ENCODE data around the gene DZIP3. TPM values are rescaled to one million over a fixed set of nuclear protein-coding genes. Genes with fewer than 3 reads are reported as not detected.

The DZIP3 gene
- total RNA-seq, 1 experiment from 2014 or later: 12.2 TPM

GRCh38 chr3:108565506-108565905 is 24.0 kb upstream of the DZIP3 start:
- no peaks in the 10 kb centered on the region for H3K27me3 Mint-ChIP-seq (ENCODE audit: unreplicated experiment)
- no peaks in the 10 kb centered on the region for H3K9me3 Mint-ChIP-seq (ENCODE audit: low read depth, unreplicated experiment)
- DNase-seq: no peak
- TF ChIP-seq CTCF (IDR thresholded peaks at IDR 0.05; ENCODE audit: unreplicated experiment): no peak
- BruUV-seq (replicated peaks): no TSS peak
- intact Hi-C loops (cut with micrococcal nuclease; ENCODE audit: unreplicated experiment): no loop called here
- no peak overlapping the region for H3K27ac Mint-ChIP-seq (ENCODE audit: unreplicated experiment)
- no peak overlapping the region for H3K4me3 Mint-ChIP-seq (ENCODE audit: low read depth, unreplicated experiment)
- H3K4me1 Mint-ChIP-seq (ENCODE audit: low read depth, unreplicated experiment): no peaks in the 10 kb centered on the region
- CTCF ChIA-PET: interaction anchor here (1.0 kb wide), 1 partner anchor 9 kb away, joined by 3 read pairs; no protein-coding TSS in a partner anchor
- H3K36me3 Mint-ChIP-seq (ENCODE audit: insufficient read depth, unreplicated experiment): peaks cover 12% of the 10 kb centered on the region

- H3K27ac Mint-ChIP-seq (ENCODE audit: unreplicated experiment): no peak overlapping the region
- no peaks in the 10 kb centered on the region for H3K9me3 Mint-ChIP-seq (ENCODE audit: low read depth, unreplicated experiment)
- no peaks in the 10 kb centered on the region for H3K4me1 Mint-ChIP-seq (ENCODE audit: low read depth, unreplicated experiment)
- no peak overlapping the region for H3K4me3 Mint-ChIP-seq (ENCODE audit: low read depth, unreplicated experiment)
- intact Hi-C loops (cut with micrococcal nuclease; ENCODE audit: unreplicated experiment): no loop called here
- no peak for DNase-seq
- TF ChIP-seq CTCF (IDR thresholded peaks at IDR 0.05; ENCODE audit: unreplicated experiment): no peak
- H3K36me3 Mint-ChIP-seq (ENCODE audit: insufficient read depth, unreplicated experiment): peaks cover 5% of the 10 kb centered on the region
- H3K27me3 Mint-ChIP-seq (ENCODE audit: unreplicated experiment): no peaks in the 10 kb centered on the region
- BruUV-seq (replicated peaks): no TSS peak
- CTCF ChIA-PET: interaction anchor here (1.0 kb wide), 1 partner anchor 10 kb away, joined by 3 read pairs; no protein-coding TSS in a partner anchor
Measured at GRCh38 chr3:108566599-108566998, 22.9 kb upstream of the DZIP3 start.

- no peak for DNase-seq
- H3K4me1 Mint-ChIP-seq (ENCODE audit: low read depth, unreplicated experiment): no peaks in the 10 kb centered on the region
- H3K27me3 Mint-ChIP-seq (ENCODE audit: unreplicated experiment): no peaks in the 10 kb centered on the region
- intact Hi-C loops (cut with micrococcal nuclease; ENCODE audit: unreplicated experiment): no loop called here
- peaks cover 3% of the 10 kb centered on the region for H3K9me3 Mint-ChIP-seq (ENCODE audit: low read depth, unreplicated experiment)
- no peak for TF ChIP-seq CTCF (IDR thresholded peaks at IDR 0.05; ENCODE audit: unreplicated experiment)
- no peak overlapping the region for H3K27ac Mint-ChIP-seq (ENCODE audit: unreplicated experiment)
- no TSS peak for BruUV-seq (replicated peaks)
- H3K4me3 Mint-ChIP-seq (ENCODE audit: low read depth, unreplicated experiment): no peak overlapping the region
- peaks cover 13% of the 10 kb centered on the region for H3K36me3 Mint-ChIP-seq (ENCODE audit: insufficient read depth, unreplicated experiment)
- CTCF ChIA-PET: no interaction called here
Measured at GRCh38 chr3:108569336-108569735, 20.2 kb upstream of the DZIP3 start.

GRCh38 chr3:108578064-108578463 is 11.5 kb upstream of the DZIP3 start:
- no peak for DNase-seq
- Mint-ChIP-seq H3K9me3 (ENCODE audit: low read depth, unreplicated experiment) (peaks cover 3% of the 10 kb centered on the region), H3K27ac (ENCODE audit: unreplicated experiment) (no peak overlapping the region), H3K36me3 (ENCODE audit: insufficient read depth, unreplicated experiment) (peaks cover 16% of the 10 kb centered on the region), H3K4me1 (ENCODE audit: low read depth, unreplicated experiment) (no peaks in the 10 kb centered on the region), H3K4me3 (ENCODE audit: low read depth, unreplicated experiment) (no peak overlapping the region), H3K27me3 (ENCODE audit: unreplicated experiment) (no peaks in the 10 kb centered on the region)
- CTCF ChIA-PET: no interaction called here
- TF ChIP-seq CTCF (IDR thresholded peaks at IDR 0.05; ENCODE audit: unreplicated experiment): no peak
- intact Hi-C loops (cut with micrococcal nuclease; ENCODE audit: unreplicated experiment): no loop called here
- no TSS peak for BruUV-seq (replicated peaks)

Measured in Calu3 (cell line).